ENCODE results near the gene ALDH3B2. TPM values are rescaled to one million over a fixed set of nuclear protein-coding genes. Genes with fewer than 3 reads are reported as not detected.

The ALDH3B2 gene
- total and polyA plus RNA-seq, 8 donors: 0.89 to 23.5 TPM; not detected in 6

DNA sequence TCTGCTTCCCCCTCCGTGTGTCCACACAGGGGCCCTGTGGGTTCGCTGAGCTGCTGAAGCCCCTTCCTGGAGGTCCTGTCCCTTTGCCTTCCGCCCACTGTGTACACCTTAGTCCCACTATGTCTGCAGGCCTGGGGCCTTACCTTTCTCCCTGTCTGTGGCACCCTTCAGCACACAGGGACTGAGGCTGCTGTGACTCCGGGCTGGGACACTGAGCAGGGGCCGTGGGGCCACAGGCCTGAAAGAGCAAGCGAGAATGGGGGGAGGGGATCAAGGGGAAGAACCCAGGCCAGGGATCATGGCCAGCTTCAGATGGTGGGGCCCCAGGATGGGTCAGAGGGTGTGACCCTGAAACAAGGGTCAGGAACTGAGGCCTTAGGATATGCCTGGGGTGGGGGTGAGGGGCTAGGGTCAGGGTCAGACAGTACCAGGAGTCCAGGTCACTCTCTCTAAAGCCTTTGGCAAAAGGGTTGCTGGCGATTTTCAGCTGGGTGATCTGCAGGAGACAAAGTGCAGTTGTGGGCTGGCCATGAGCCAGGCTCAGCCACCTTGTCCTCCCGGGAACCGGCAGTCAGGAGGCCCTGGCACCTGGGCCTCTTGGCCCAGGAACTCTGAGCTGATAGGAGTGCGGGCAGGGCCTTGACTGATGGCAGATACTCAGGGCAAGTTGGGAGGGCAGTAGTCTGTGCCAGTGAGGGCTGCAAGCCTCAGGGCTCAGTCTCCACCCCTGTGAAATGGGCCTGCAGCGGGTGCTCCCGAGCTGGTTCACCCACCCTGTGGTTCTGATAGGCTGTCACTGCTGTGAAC lies 42.0 kb downstream of the ALDH3B2 start:
- no peaks in the 10 kb centered on the region for H3K9me3 ChIP-seq
- WGBS, 5 donors: 46 to 61% (median 50%) methylated on average over 9 to 12 of the region's 12 CpGs
- TF ChIP-seq POLR2A (IDR thresholded peaks at IDR 0.05): no peak
- TF ChIP-seq, protein P1, sequence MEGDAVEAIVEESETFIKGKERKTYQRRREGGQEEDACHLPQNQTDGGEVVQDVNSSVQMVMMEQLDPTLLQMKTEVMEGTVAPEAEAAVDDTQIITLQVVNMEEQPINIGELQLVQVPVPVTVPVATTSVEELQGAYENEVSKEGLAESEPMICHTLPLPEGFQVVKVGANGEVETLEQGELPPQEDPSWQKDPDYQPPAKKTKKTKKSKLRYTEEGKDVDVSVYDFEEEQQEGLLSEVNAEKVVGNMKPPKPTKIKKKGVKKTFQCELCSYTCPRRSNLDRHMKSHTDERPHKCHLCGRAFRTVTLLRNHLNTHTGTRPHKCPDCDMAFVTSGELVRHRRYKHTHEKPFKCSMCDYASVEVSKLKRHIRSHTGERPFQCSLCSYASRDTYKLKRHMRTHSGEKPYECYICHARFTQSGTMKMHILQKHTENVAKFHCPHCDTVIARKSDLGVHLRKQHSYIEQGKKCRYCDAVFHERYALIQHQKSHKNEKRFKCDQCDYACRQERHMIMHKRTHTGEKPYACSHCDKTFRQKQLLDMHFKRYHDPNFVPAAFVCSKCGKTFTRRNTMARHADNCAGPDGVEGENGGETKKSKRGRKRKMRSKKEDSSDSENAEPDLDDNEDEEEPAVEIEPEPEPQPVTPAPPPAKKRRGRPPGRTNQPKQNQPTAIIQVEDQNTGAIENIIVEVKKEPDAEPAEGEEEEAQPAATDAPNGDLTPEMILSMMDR (IDR thresholded peaks at IDR 0.05): no peak
- peak in 1 of 3 donors; percentile 31 for TF ChIP-seq POLR2AphosphoS5 (IDR thresholded peaks at IDR 0.05)
- TF ChIP-seq EP300 (IDR thresholded peaks at IDR 0.05): no peak
- H3K4me1 ChIP-seq: peaks cover 15 to 48% (median 42%) of the 10 kb centered on the region in 4 donors
- no peaks in the 10 kb centered on the region for H3K27me3 ChIP-seq
- DNase-seq: peak; percentile 82 to 92
- H3K4me3 ChIP-seq: no peak overlapping the region
- intact Hi-C loops (cut with DNase I; ENCODE audit: low total_unique reads): no loop called here
- no peaks in the 10 kb centered on the region for H3K36me3 ChIP-seq
- peak overlapping the region; percentile 13 to 98 (median 26) for H3K27ac ChIP-seq

DNA sequence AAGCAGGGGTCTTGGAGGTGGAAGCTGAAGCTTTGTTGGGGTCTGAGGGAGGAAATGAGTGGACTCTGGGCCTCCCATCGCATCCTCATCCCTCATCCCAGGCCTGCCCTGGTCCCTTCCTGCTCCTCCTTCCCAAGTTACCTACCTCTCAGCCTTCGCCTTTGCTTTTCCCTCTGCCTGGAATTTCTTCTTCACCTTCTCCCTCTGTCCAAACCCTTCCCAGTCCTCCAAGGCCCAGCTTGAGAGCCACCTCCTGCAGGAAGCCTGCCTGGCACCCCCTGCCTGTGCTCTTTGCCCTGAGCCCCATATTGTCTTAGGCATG lies 42.6 kb downstream of the ALDH3B2 start:
- intact Hi-C loops (cut with DNase I; ENCODE audit: low total_unique reads): no loop called here
- WGBS, 5 donors: 80 to 100% (median 89%) methylated on average over 2 of the region's 2 CpGs
- H3K4me1 ChIP-seq: peaks cover 15 to 48% (median 42%) of the 10 kb centered on the region in 4 donors
- H3K27me3 ChIP-seq: no peaks in the 10 kb centered on the region
- no peaks in the 10 kb centered on the region for H3K9me3 ChIP-seq
- H3K4me3 ChIP-seq: no peak overlapping the region
- TF ChIP-seq, protein P1 (IDR thresholded peaks at IDR 0.05): no peak
- TF ChIP-seq POLR2A (IDR thresholded peaks at IDR 0.05) (no peak), POLR2AphosphoS5 (IDR thresholded peaks at IDR 0.05) (no peak), EP300 (IDR thresholded peaks at IDR 0.05) (no peak)
- H3K27ac ChIP-seq: peak overlapping the region; percentile 13 to 98 (median 26)
- no peaks in the 10 kb centered on the region for H3K36me3 ChIP-seq
- DNase-seq: no peak

DNA sequence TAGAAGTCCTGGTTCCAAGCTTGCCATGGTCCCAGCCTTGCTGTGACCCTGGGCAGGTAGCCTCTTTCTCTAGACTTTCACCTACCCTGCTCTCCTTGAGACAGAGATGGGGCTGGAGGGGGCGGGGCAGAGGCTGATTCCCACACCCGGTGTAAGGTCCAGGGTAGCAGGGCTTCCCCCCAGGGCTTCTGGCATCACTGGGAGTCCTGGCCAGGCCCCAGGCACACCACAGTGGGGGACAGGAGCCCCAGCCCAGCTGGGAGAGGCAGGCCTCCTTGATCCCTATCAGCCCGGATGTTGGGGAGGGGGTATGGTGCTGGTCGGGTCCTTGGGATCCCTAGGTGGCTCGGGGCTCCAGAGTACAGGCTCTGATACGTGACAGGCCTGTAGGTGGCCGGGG lies 43.0 kb downstream of the ALDH3B2 start:
- no peak overlapping the region for H3K4me3 ChIP-seq
- no peaks in the 10 kb centered on the region for H3K27me3 ChIP-seq
- H3K36me3 ChIP-seq: no peaks in the 10 kb centered on the region
- WGBS, 5 donors: 71 to 87% (median 79%) methylated on average over 6 to 7 of the region's 7 CpGs
- DNase-seq: no peak
- peak overlapping the region in 4 of 5 donors; percentile 88 to 98 (median 96) for H3K27ac ChIP-seq
- intact Hi-C loops (cut with DNase I; ENCODE audit: low total_unique reads): no loop called here
- no peak for TF ChIP-seq EP300 (IDR thresholded peaks at IDR 0.05)
- TF ChIP-seq POLR2AphosphoS5 (IDR thresholded peaks at IDR 0.05): no peak
- TF ChIP-seq, protein P1 (IDR thresholded peaks at IDR 0.05): no peak
- no peak for TF ChIP-seq POLR2A (IDR thresholded peaks at IDR 0.05)
- no peaks in the 10 kb centered on the region for H3K9me3 ChIP-seq
- H3K4me1 ChIP-seq: peaks cover 15 to 48% (median 42%) of the 10 kb centered on the region in 4 donors

DNA sequence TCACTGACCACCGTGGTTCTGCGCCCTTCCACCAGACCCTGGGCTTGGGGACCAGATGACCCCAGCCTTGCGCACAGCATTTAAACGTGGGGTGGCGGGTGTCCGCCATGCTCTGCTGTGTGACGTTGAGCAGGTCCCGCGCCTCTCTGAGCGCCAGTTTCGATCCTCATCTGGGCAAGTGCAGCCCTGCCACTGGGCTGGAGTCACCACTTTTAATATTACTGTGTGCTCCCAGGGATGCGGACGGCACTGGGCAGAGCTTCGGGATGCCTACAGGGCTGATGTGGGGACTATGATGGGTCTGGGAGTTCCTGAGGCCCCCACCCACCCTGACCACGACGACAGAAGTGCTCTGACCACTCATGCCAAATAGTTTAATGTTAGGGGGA lies 43.5 kb downstream of the ALDH3B2 start:
- Histone ChIP-seq H3K4me1 (peaks cover 15 to 48% (median 42%) of the 10 kb centered on the region in 4 donors), H3K27ac (peak overlapping the region; percentile 88 to 98 (median 95)), H3K4me3 (peak overlapping the region; percentile 58 to 72 (median 66)), H3K9me3 (no peaks in the 10 kb centered on the region), H3K36me3 (no peaks in the 10 kb centered on the region), H3K27me3 (no peaks in the 10 kb centered on the region)
- intact Hi-C loops (cut with DNase I; ENCODE audit: low total_unique reads): no loop called here
- WGBS, 5 donors: 57 to 69% (median 64%) methylated on average over 12 to 16 of the region's 16 CpGs
- DNase-seq: no peak
- no peak for TF ChIP-seq POLR2AphosphoS5 (IDR thresholded peaks at IDR 0.05)
- no peak for TF ChIP-seq EP300 (IDR thresholded peaks at IDR 0.05)
- TF ChIP-seq, protein P1 (IDR thresholded peaks at IDR 0.05): no peak
- no peak for TF ChIP-seq POLR2A (IDR thresholded peaks at IDR 0.05)

Data from stomach (tissue), 9 donors.